Ramos (cell line): Measurements from ENCODE around the gene GNAO1.

Experiments
- in situ Hi-C: fragments of 300-500 bp; cut with MboI; formaldehyde crosslinking; loops from one replicate; pipeline ENCODE4 v1.14.3; 2022; ENCODE audit warnings: low sequenced_read_pairs; ENCODE audit not compliant: unreplicated experiment

Gene GNAO1

GRCh38 chr16:56303880-56304279, 112.6 kb downstream of the GNAO1 start:
- in situ Hi-C loops: loop anchor here (25.0 kb wide), 1 partner anchor 842 kb away; no protein-coding TSS in a partner anchor

- in situ Hi-C loops: loop anchor here (25.0 kb wide), 1 partner anchor 844 kb away; no protein-coding TSS in a partner anchor
Measured at GRCh38 chr16:56305956-56306565, 114.8 kb downstream of the GNAO1 start.

- in situ Hi-C loops: loop anchor here (25.0 kb wide), 1 partner anchor 845 kb away; no protein-coding TSS in a partner anchor
Measured at GRCh38 chr16:56306690-56307533, 115.6 kb downstream of the GNAO1 start.

- in situ Hi-C loops: loop anchor here (25.0 kb wide), 1 partner anchor 845 kb away; no protein-coding TSS in a partner anchor
Measured at GRCh38 chr16:56307534-56307873, 116.2 kb downstream of the GNAO1 start.

- in situ Hi-C loops: loop anchor here (25.0 kb wide), 1 partner anchor 847 kb away; no protein-coding TSS in a partner anchor
Measured at GRCh38 chr16:56309008-56309407, 117.7 kb downstream of the GNAO1 start.

- in situ Hi-C loops: loop anchor here (10.0 to 25.0 kb wide), 2 partner anchors 366 to 848 kb away; no protein-coding TSS in a partner anchor
Measured at GRCh38 chr16:56310690-56311089, 119.4 kb downstream of the GNAO1 start.

GRCh38 chr16:56311208-56312027, 120.1 kb downstream of the GNAO1 start:
- in situ Hi-C loops: loop anchor here (10.0 to 25.0 kb wide), 2 partner anchors 367 to 849 kb away; no protein-coding TSS in a partner anchor

GRCh38 chr16:56312028-56312300, 120.7 kb downstream of the GNAO1 start:
- in situ Hi-C loops: loop anchor here (10.0 to 25.0 kb wide), 2 partner anchors 367 to 850 kb away; no protein-coding TSS in a partner anchor

- in situ Hi-C loops: loop anchor here (10.0 to 25.0 kb wide), 2 partner anchors 368 to 850 kb away; no protein-coding TSS in a partner anchor
Measured at GRCh38 chr16:56312556-56312955, 121.3 kb downstream of the GNAO1 start.

GRCh38 chr16:56314244-56314850, 123.1 kb downstream of the GNAO1 start:
- in situ Hi-C loops: loop anchor here (10.0 to 25.0 kb wide), 2 partner anchors 370 to 852 kb away; no protein-coding TSS in a partner anchor

- in situ Hi-C loops: loop anchor here (10.0 to 25.0 kb wide), 2 partner anchors 371 to 854 kb away; no protein-coding TSS in a partner anchor
Measured at GRCh38 chr16:56315955-56316354, 124.7 kb downstream of the GNAO1 start.

- in situ Hi-C loops: loop anchor here (10.0 to 25.0 kb wide), 2 partner anchors 372 to 854 kb away; no protein-coding TSS in a partner anchor
Measured at GRCh38 chr16:56316545-56316944, 125.3 kb downstream of the GNAO1 start.

GRCh38 chr16:56317998-56318826, 126.9 kb downstream of the GNAO1 start:
- in situ Hi-C loops: loop anchor here (10.0 to 25.0 kb wide), 2 partner anchors 373 to 856 kb away; no protein-coding TSS in a partner anchor

- in situ Hi-C loops: loop anchor here (10.0 to 25.0 kb wide), 2 partner anchors 374 to 856 kb away; no protein-coding TSS in a partner anchor
Measured at GRCh38 chr16:56318827-56319140, 127.5 kb downstream of the GNAO1 start.

GRCh38 chr16:56319376-56319775, 128.1 kb downstream of the GNAO1 start:
- in situ Hi-C loops: loop anchor here (10.0 to 25.0 kb wide), 2 partner anchors 375 to 857 kb away; no protein-coding TSS in a partner anchor

GRCh38 chr16:56320056-56320455, 128.8 kb downstream of the GNAO1 start:
- in situ Hi-C loops: loop anchor here (25.0 kb wide), 1 partner anchor 858 kb away; no protein-coding TSS in a partner anchor

- in situ Hi-C loops: loop anchor here (25.0 kb wide), 1 partner anchor 859 kb away; no protein-coding TSS in a partner anchor
Measured at GRCh38 chr16:56320811-56321558, 129.7 kb downstream of the GNAO1 start.

- in situ Hi-C loops: loop anchor here (25.0 kb wide), 1 partner anchor 859 kb away; no protein-coding TSS in a partner anchor
Measured at GRCh38 chr16:56321571-56321970, 130.3 kb downstream of the GNAO1 start.
